ENCODE results near the gene EHMT1.
"Not testable (repeated sequence)": the region's sequence is repeated elsewhere in the genome, so short reads cannot be mapped to it uniquely, and the experiment has no call there.

Gene EHMT1

GRCh38 chr9:137711678-137712105, 92.9 kb downstream of the EHMT1 start:
- H3K27ac ChIP-seq (ENCODE audit: low read depth in 2 of 2, low read length in 2 of 2), result no peak overlapping the region
- H3K4me1 ChIP-seq (ENCODE audit: control insufficient read depth in 2 of 2, insufficient read depth in 2 of 2, low read length in 2 of 2), result no peaks in the 10 kb centered on the region
- H3K36me3 ChIP-seq (ENCODE audit: control insufficient read depth in 2 of 2, insufficient read depth in 2 of 2, low read length in 2 of 2), result peaks cover 7 to 15% of the 10 kb centered on the region in 2 donors
- no peak overlapping the region for H3K4me3 ChIP-seq (ENCODE audit: low read length in 2 of 2)
- no peak overlapping the region for H3K9ac ChIP-seq (ENCODE audit: low read depth in 1 of 2, low read length in 2 of 2)
- H3K9me3 ChIP-seq (ENCODE audit: control insufficient read depth in 2 of 2, low read length in 2 of 2), result no peaks in the 10 kb centered on the region
- no peaks in the 10 kb centered on the region for H3K27me3 ChIP-seq (ENCODE audit: control insufficient read depth in 2 of 2, insufficient read depth in 2 of 2, low read length in 2 of 2)

GRCh38 chr9:137715321-137715720, 96.5 kb downstream of the EHMT1 start:
- peaks cover 19 to 32% of the 10 kb centered on the region in 2 donors for H3K36me3 ChIP-seq (ENCODE audit: control insufficient read depth in 2 of 2, insufficient read depth in 2 of 2, low read length in 2 of 2)
- H3K27me3 ChIP-seq (ENCODE audit: control insufficient read depth in 2 of 2, insufficient read depth in 2 of 2, low read length in 2 of 2), result no peaks in the 10 kb centered on the region
- H3K27ac ChIP-seq (ENCODE audit: low read depth in 2 of 2, low read length in 2 of 2), result no peak overlapping the region
- no peaks in the 10 kb centered on the region for H3K9me3 ChIP-seq (ENCODE audit: control insufficient read depth in 2 of 2, low read length in 2 of 2)
- no peak overlapping the region for H3K9ac ChIP-seq (ENCODE audit: low read depth in 1 of 2, low read length in 2 of 2)
- H3K4me3 ChIP-seq (ENCODE audit: low read length in 2 of 2), result no peak overlapping the region
- H3K4me1 ChIP-seq (ENCODE audit: control insufficient read depth in 2 of 2, insufficient read depth in 2 of 2, low read length in 2 of 2), result no peaks in the 10 kb centered on the region

GRCh38 chr9:137715866-137716693, 97.3 kb downstream of the EHMT1 start:
- peaks cover 22 to 38% of the 10 kb centered on the region in 2 donors for H3K36me3 ChIP-seq (ENCODE audit: control insufficient read depth in 2 of 2, insufficient read depth in 2 of 2, low read length in 2 of 2)
- not testable (repeated sequence) for H3K9ac ChIP-seq (ENCODE audit: low read depth in 1 of 2, low read length in 2 of 2); H3K9me3 ChIP-seq (ENCODE audit: control insufficient read depth in 2 of 2, low read length in 2 of 2); H3K4me3 ChIP-seq (ENCODE audit: low read length in 2 of 2); H3K27me3 ChIP-seq (ENCODE audit: control insufficient read depth in 2 of 2, insufficient read depth in 2 of 2, low read length in 2 of 2); H3K27ac ChIP-seq (ENCODE audit: low read depth in 2 of 2, low read length in 2 of 2); H3K4me1 ChIP-seq (ENCODE audit: control insufficient read depth in 2 of 2, insufficient read depth in 2 of 2, low read length in 2 of 2)

GRCh38 chr9:137716694-137717287, 98.0 kb downstream of the EHMT1 start:
- H3K4me1 ChIP-seq (ENCODE audit: control insufficient read depth in 2 of 2, insufficient read depth in 2 of 2, low read length in 2 of 2), result no peaks in the 10 kb centered on the region
- no peak overlapping the region for H3K27ac ChIP-seq (ENCODE audit: low read depth in 2 of 2, low read length in 2 of 2)
- no peak overlapping the region for H3K4me3 ChIP-seq (ENCODE audit: low read length in 2 of 2)
- no peaks in the 10 kb centered on the region for H3K27me3 ChIP-seq (ENCODE audit: control insufficient read depth in 2 of 2, insufficient read depth in 2 of 2, low read length in 2 of 2)
- H3K9ac ChIP-seq (ENCODE audit: low read depth in 1 of 2, low read length in 2 of 2), result no peak overlapping the region
- H3K9me3 ChIP-seq (ENCODE audit: control insufficient read depth in 2 of 2, low read length in 2 of 2), result no peaks in the 10 kb centered on the region
- H3K36me3 ChIP-seq (ENCODE audit: control insufficient read depth in 2 of 2, insufficient read depth in 2 of 2, low read length in 2 of 2), result peaks cover 21 to 38% of the 10 kb centered on the region in 2 donors

GRCh38 chr9:137717776-137718327, 99.0 kb downstream of the EHMT1 start:
- Histone ChIP-seq H3K27ac (ENCODE audit: low read depth in 2 of 2, low read length in 2 of 2) (no peak overlapping the region), H3K4me1 (ENCODE audit: control insufficient read depth in 2 of 2, insufficient read depth in 2 of 2, low read length in 2 of 2) (no peaks in the 10 kb centered on the region), H3K9me3 (ENCODE audit: control insufficient read depth in 2 of 2, low read length in 2 of 2) (no peaks in the 10 kb centered on the region), H3K9ac (ENCODE audit: low read depth in 1 of 2, low read length in 2 of 2) (no peak overlapping the region), H3K27me3 (ENCODE audit: control insufficient read depth in 2 of 2, insufficient read depth in 2 of 2, low read length in 2 of 2) (no peaks in the 10 kb centered on the region), H3K4me3 (ENCODE audit: low read length in 2 of 2) (no peak overlapping the region), H3K36me3 (ENCODE audit: control insufficient read depth in 2 of 2, insufficient read depth in 2 of 2, low read length in 2 of 2) (peaks cover 19 to 31% of the 10 kb centered on the region in 2 donors)

GRCh38 chr9:137719194-137719593, 100.4 kb downstream of the EHMT1 start:
- H3K36me3 ChIP-seq (ENCODE audit: control insufficient read depth in 2 of 2, insufficient read depth in 2 of 2, low read length in 2 of 2), result peaks cover 19 to 31% of the 10 kb centered on the region in 2 donors
- no peak overlapping the region for H3K27ac ChIP-seq (ENCODE audit: low read depth in 2 of 2, low read length in 2 of 2)
- no peaks in the 10 kb centered on the region for H3K9me3 ChIP-seq (ENCODE audit: control insufficient read depth in 2 of 2, low read length in 2 of 2)

GRCh38 chr9:137720571-137721110, 101.8 kb downstream of the EHMT1 start:
- H3K27ac ChIP-seq (ENCODE audit: low read depth in 2 of 2, low read length in 2 of 2), result no peak overlapping the region
- H3K27me3 ChIP-seq (ENCODE audit: control insufficient read depth in 2 of 2, insufficient read depth in 2 of 2, low read length in 2 of 2), result no peaks in the 10 kb centered on the region
- H3K4me1 ChIP-seq (ENCODE audit: control insufficient read depth in 2 of 2, insufficient read depth in 2 of 2, low read length in 2 of 2), result no peaks in the 10 kb centered on the region
- no peaks in the 10 kb centered on the region for H3K9me3 ChIP-seq (ENCODE audit: control insufficient read depth in 2 of 2, low read length in 2 of 2)
- no peak overlapping the region for H3K4me3 ChIP-seq (ENCODE audit: low read length in 2 of 2)
- peaks cover 22 to 30% of the 10 kb centered on the region in 2 donors for H3K36me3 ChIP-seq (ENCODE audit: control insufficient read depth in 2 of 2, insufficient read depth in 2 of 2, low read length in 2 of 2)
- H3K9ac ChIP-seq (ENCODE audit: low read depth in 1 of 2, low read length in 2 of 2), result no peak overlapping the region

More at GRCh38 chr9:137719194-137719593, 100.4 kb downstream of the EHMT1 start:
- Histone ChIP-seq H3K27me3 (ENCODE audit: control insufficient read depth in 2 of 2, insufficient read depth in 2 of 2, low read length in 2 of 2) (no peaks in the 10 kb centered on the region), H3K4me3 (ENCODE audit: low read length in 2 of 2) (no peak overlapping the region), H3K9ac (ENCODE audit: low read depth in 1 of 2, low read length in 2 of 2) (no peak overlapping the region), H3K4me1 (ENCODE audit: control insufficient read depth in 2 of 2, insufficient read depth in 2 of 2, low read length in 2 of 2) (no peaks in the 10 kb centered on the region)

GRCh38 chr9:137721479-137721878, 102.7 kb downstream of the EHMT1 start:
- H3K27me3 ChIP-seq (ENCODE audit: control insufficient read depth in 2 of 2, insufficient read depth in 2 of 2, low read length in 2 of 2), result no peaks in the 10 kb centered on the region
- H3K4me1 ChIP-seq (ENCODE audit: control insufficient read depth in 2 of 2, insufficient read depth in 2 of 2, low read length in 2 of 2), result no peaks in the 10 kb centered on the region
- peaks cover 24 to 29% of the 10 kb centered on the region in 2 donors for H3K36me3 ChIP-seq (ENCODE audit: control insufficient read depth in 2 of 2, insufficient read depth in 2 of 2, low read length in 2 of 2)
- no peak overlapping the region for H3K9ac ChIP-seq (ENCODE audit: low read depth in 1 of 2, low read length in 2 of 2)
- no peak overlapping the region for H3K27ac ChIP-seq (ENCODE audit: low read depth in 2 of 2, low read length in 2 of 2)
- no peaks in the 10 kb centered on the region for H3K9me3 ChIP-seq (ENCODE audit: control insufficient read depth in 2 of 2, low read length in 2 of 2)
- no peak overlapping the region for H3K4me3 ChIP-seq (ENCODE audit: low read length in 2 of 2)

GRCh38 chr9:137721899-137722298, 103.1 kb downstream of the EHMT1 start:
- Histone ChIP-seq H3K36me3 (ENCODE audit: control insufficient read depth in 2 of 2, insufficient read depth in 2 of 2, low read length in 2 of 2) (peaks cover 25 to 28% of the 10 kb centered on the region in 2 donors), H3K4me3 (ENCODE audit: low read length in 2 of 2) (no peak overlapping the region), H3K9me3 (ENCODE audit: control insufficient read depth in 2 of 2, low read length in 2 of 2) (no peaks in the 10 kb centered on the region), H3K4me1 (ENCODE audit: control insufficient read depth in 2 of 2, insufficient read depth in 2 of 2, low read length in 2 of 2) (no peaks in the 10 kb centered on the region), H3K9ac (ENCODE audit: low read depth in 1 of 2, low read length in 2 of 2) (no peak overlapping the region), H3K27me3 (ENCODE audit: control insufficient read depth in 2 of 2, insufficient read depth in 2 of 2, low read length in 2 of 2) (no peaks in the 10 kb centered on the region), H3K27ac (ENCODE audit: low read depth in 2 of 2, low read length in 2 of 2) (no peak overlapping the region)

GRCh38 chr9:137722481-137722880, 103.7 kb downstream of the EHMT1 start:
- H3K4me1 ChIP-seq (ENCODE audit: control insufficient read depth in 2 of 2, insufficient read depth in 2 of 2, low read length in 2 of 2), result no peaks in the 10 kb centered on the region
- H3K36me3 ChIP-seq (ENCODE audit: control insufficient read depth in 2 of 2, insufficient read depth in 2 of 2, low read length in 2 of 2), result peaks cover 19 to 28% of the 10 kb centered on the region in 2 donors
- H3K27ac ChIP-seq (ENCODE audit: low read depth in 2 of 2, low read length in 2 of 2), result no peak overlapping the region
- H3K9me3 ChIP-seq (ENCODE audit: control insufficient read depth in 2 of 2, low read length in 2 of 2), result no peaks in the 10 kb centered on the region
- no peaks in the 10 kb centered on the region for H3K27me3 ChIP-seq (ENCODE audit: control insufficient read depth in 2 of 2, insufficient read depth in 2 of 2, low read length in 2 of 2)
- no peak overlapping the region for H3K9ac ChIP-seq (ENCODE audit: low read depth in 1 of 2, low read length in 2 of 2)
- no peak overlapping the region for H3K4me3 ChIP-seq (ENCODE audit: low read length in 2 of 2)
